ENCODE data around the gene GPR33. TPM values are rescaled to one million over a fixed set of nuclear protein-coding genes. Genes with fewer than 3 reads are reported as not detected.
A peak's percentile ranks its signal among the peaks of the same experiment; 100 is the strongest.

The GPR33 gene
- total and polyA plus RNA-seq, 2 of the 8 experiments (the other 6 are each of a cell fraction or from before 2014, with no cell fraction given): not detected

DNA sequence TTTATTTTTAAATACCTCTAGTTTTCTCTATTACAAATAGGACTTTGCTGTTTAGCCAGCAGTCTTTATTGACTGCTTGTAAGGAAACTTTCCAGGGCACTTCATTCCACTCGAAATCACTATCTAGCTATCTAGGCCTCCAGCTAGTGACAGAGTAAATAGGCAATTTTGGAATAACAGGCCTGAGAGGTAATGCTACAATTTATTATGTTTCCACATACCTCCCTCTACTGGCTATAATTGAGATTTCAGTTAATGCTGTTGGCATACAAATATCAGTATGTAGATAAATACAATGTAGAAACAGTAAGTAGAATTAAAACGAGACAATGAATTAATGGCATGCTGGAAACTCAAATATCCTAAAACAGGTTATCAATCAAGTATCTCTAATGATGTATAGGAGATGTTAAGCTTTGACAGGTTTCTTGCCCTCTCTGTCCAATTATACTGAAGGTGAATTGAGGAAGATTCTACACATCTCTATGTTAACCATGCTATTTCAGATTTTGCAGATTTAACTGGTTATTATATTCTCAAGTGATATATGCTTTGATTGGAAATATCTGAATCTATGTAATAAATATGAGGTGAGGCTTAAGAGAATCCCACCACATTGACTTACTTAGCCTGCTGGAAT lies 37.7 kb downstream of the GPR33 start:
- H2BK120ac ChIP-seq (replicated peaks; ENCODE audit: low read depth, low read length): no peak overlapping the region
- no peak overlapping the region for H4K5ac ChIP-seq (ENCODE audit: insufficient read length, low read depth, low read length)
- TF ChIP-seq, protein P1, sequence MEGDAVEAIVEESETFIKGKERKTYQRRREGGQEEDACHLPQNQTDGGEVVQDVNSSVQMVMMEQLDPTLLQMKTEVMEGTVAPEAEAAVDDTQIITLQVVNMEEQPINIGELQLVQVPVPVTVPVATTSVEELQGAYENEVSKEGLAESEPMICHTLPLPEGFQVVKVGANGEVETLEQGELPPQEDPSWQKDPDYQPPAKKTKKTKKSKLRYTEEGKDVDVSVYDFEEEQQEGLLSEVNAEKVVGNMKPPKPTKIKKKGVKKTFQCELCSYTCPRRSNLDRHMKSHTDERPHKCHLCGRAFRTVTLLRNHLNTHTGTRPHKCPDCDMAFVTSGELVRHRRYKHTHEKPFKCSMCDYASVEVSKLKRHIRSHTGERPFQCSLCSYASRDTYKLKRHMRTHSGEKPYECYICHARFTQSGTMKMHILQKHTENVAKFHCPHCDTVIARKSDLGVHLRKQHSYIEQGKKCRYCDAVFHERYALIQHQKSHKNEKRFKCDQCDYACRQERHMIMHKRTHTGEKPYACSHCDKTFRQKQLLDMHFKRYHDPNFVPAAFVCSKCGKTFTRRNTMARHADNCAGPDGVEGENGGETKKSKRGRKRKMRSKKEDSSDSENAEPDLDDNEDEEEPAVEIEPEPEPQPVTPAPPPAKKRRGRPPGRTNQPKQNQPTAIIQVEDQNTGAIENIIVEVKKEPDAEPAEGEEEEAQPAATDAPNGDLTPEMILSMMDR (IDR thresholded peaks at IDR 0.05; ENCODE audit: control extremely low read depth in 1 of 3, insufficient read depth in 1 of 3, low read depth in 1 of 3, low read length in 3 of 3): peak in 1 of 3 experiments; percentile 39; a peak in 2 of 4 replicates
- TF ChIP-seq RAD21 (IDR thresholded peaks at IDR 0.05 in 1 of 2, conservative IDR thresholded peaks at IDR 0.05 in 1 of 2; ENCODE audit: low read depth in 2 of 2, low read length in 2 of 2) (peak; percentile 43 to 48), CREB1 (IDR thresholded peaks at IDR 0.05) (no peak)
- no peak overlapping the region for H2AK5ac ChIP-seq (ENCODE audit: low read depth, low read length)
- H3K18ac ChIP-seq (ENCODE audit: extremely low read depth, low read length): no peak overlapping the region
- no peak overlapping the region for H2AFZ ChIP-seq (ENCODE audit: low read length)
- no peaks in the 10 kb centered on the region for H3K9me3 ChIP-seq (ENCODE audit: insufficient read depth in 2 of 2, low read depth in 1 of 2, low read length in 1 of 2)
- no peak overlapping the region for H3K4me2 ChIP-seq (ENCODE audit: insufficient read depth in 1 of 2, low read depth in 2 of 2, low read length in 2 of 2)
- no peak overlapping the region for H3K14ac ChIP-seq (ENCODE audit: insufficient read length)
- ChIA-PET POLR2A (ENCODE audit: partially characterized antibody) (no interaction called here), CTCF (ENCODE audit: partially characterized antibody) (interaction anchor here (0.6 to 4.2 kb wide), 14 partner anchors 16 to 800 kb away, joined by 3 to 14 read pairs (median 3); partner anchors contain the start of gene HEATR5A)
- peaks cover 0 to 17% (median 3%) of the 10 kb centered on the region in 4 experiments; a peak in 3 of 8 replicates for H3K36me3 ChIP-seq (ENCODE audit: control insufficient read depth in 2 of 4, insufficient read depth in 4 of 4, low read length in 3 of 4)
- H3K4ac ChIP-seq (replicated peaks; ENCODE audit: insufficient read length, low read depth, low read length): no peak overlapping the region
- H4K91ac ChIP-seq (replicated peaks; ENCODE audit: insufficient read length, low read length): no peak overlapping the region
- H3K56ac ChIP-seq (replicated peaks; ENCODE audit: insufficient read length, low read depth, low read length): no peak overlapping the region
- DNase-seq (ENCODE audit: low read depth in 1 of 2, low spot score in 2 of 2) (no peak), FAIRE-seq (no peak)
- H3K9ac ChIP-seq (replicated peaks in 1 of 4; ENCODE audit: extremely low read depth in 1 of 4, low read depth in 3 of 4, low read length in 3 of 4): no peak overlapping the region
- no peak overlapping the region for H2BK20ac ChIP-seq (ENCODE audit: low read length)
- 87% methylated on average over 2 of the region's 2 CpGs; no CpG with 5 or more reads in 1 of the 2 experiments for whole genome bisulfite sequencing, 2 experiments (ENCODE audit: extremely low coverage in 1 of 2, insufficient coverage in 1 of 2, insufficient read length in 1 of 2, insufficient replicate concordance in 2 of 2, low coverage in 1 of 2, low lambda C conversion rate in 2 of 2, missing lambda C conversion rate in 1 of 2)
- H3K79me1 ChIP-seq (ENCODE audit: low read depth, low read length): no peaks in the 10 kb centered on the region
- no peak overlapping the region for H3K23ac ChIP-seq (ENCODE audit: insufficient read length)
- no peak overlapping the region for H3K4me3 ChIP-seq (ENCODE audit: extremely low read depth in 1 of 4, insufficient read depth in 2 of 4, low read depth in 3 of 4, low read length in 4 of 4)
- H3K27ac ChIP-seq (ENCODE audit: low read depth, low read length): no peak overlapping the region
- no peaks in the 10 kb centered on the region for H3K79me2 ChIP-seq (ENCODE audit: control insufficient read depth in 1 of 2, insufficient read depth in 2 of 2, low read length in 2 of 2)
- no peak overlapping the region for H4K8ac ChIP-seq (ENCODE audit: extremely low read depth, insufficient read depth, low read length)
- no peak overlapping the region for H2BK12ac ChIP-seq (ENCODE audit: low read depth, low read length)
- no peak overlapping the region for H2BK15ac ChIP-seq (ENCODE audit: low read length)
- H3K4me1 ChIP-seq (replicated peaks in 1 of 4; ENCODE audit: control insufficient read depth in 3 of 4, insufficient read depth in 4 of 4, low read length in 3 of 4): no peaks in the 10 kb centered on the region
- H4K20me1 ChIP-seq (replicated peaks in 1 of 2; ENCODE audit: control insufficient read depth in 1 of 2, insufficient read depth in 2 of 2, low read length in 2 of 2): no peaks in the 10 kb centered on the region
- H2BK5ac ChIP-seq (ENCODE audit: low read depth, low read length): no peak overlapping the region
- H3K27me3 ChIP-seq (replicated peaks in 1 of 4; ENCODE audit: control insufficient read depth in 3 of 4, extremely low read depth in 1 of 4, insufficient read depth in 3 of 4, low read length in 3 of 4): peaks cover 0 to 1% (median 0%) of the 10 kb centered on the region in 4 experiments; a peak in 1 of 7 replicates
- H3K23me2 ChIP-seq (ENCODE audit: low read depth, low read length): no peaks in the 10 kb centered on the region

Data from H1 (cell line).